GM21576 (cell line): Measurements from ENCODE around the gene ZNF286A.
"Not testable (repeated sequence)": the region's sequence is repeated elsewhere in the genome, so short reads cannot be mapped to it uniquely, and the experiment has no call there.

Experiments used
- ATAC-seq: cut with Tn5 transposase; IDR thresholded peaks from one replicate; pipeline ENCODE4 v1.9.1; 2021; ENCODE audit warnings: mild to moderate bottlenecking, moderate library complexity; ENCODE audit not compliant: unreplicated experiment

The ZNF286A gene

GRCh38 chr17:15698967-15699366 is 585 bp upstream of the ZNF286A start:
- not testable (repeated sequence) for ATAC-seq

- not testable (repeated sequence) for ATAC-seq
Measured at GRCh38 chr17:15699937-15700336, 385 bp downstream of the ZNF286A start.

DNA sequence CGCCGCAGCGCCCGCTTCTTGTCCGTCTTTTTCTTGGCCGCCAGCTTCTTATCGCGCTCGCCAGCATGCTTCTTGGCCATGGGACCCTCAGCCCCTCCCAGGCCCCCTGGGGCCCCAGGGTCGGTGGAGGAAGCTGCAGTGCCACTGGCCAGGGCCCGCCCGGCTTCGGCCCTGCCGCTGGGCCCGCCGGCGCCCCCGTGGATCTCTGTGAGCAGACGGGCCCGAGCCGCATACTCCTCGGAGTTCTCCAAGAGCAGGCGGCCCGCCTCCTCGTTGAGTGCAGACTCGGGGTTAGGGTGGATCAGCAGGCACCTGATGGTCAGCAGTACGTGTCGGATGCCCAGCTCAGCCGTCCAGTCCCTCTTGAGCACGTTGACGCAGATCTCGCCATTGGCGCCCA is 4.7 kb downstream of the ZNF286A start:
- not testable (repeated sequence) for ATAC-seq

DNA sequence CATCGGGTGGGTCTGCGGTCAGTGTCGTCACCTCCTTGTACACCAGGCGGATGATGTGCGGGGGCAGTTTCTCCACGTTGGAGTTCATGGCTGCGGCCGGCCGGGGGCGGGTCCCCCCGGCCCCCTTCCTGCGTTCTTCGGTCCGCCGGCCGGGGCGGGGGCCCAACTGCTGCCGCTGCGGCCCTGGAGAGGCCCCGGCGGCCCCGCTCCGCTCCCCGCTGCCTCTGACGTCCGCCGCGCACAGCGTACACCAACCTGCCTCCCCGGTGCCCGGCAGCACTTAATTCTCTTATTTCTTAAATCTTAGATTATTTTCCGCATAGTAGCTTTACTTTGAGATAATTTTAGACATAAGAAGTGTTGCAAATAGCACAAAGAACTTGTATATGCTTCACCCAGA is 5.3 kb downstream of the ZNF286A start:
- ATAC-seq: not testable (repeated sequence)

DNA sequence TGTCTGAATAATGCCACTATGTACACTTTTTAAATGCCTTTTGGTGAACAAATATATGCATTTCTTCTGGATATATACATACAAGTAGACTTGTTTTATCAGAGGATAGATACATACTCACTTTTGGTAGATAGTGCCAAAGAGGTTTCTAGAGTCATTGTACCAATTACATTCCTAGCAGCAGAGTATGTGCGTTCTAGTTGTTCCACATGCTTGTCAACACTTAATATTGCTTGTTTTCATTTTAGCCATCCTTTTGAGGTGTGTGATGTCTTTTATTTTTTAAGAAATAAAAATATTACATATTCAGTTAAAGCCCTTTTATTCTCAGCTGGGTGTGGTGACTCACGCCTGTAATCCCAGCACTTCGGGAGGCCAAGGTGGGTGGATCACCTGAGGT is 9.3 kb downstream of the ZNF286A start:
- ATAC-seq: not testable (repeated sequence)

GRCh38 chr17:15716601-15717563 is 17.3 kb downstream of the ZNF286A start:
- not testable (repeated sequence) for ATAC-seq

GRCh38 chr17:15730535-15730934 is 31.0 kb downstream of the ZNF286A start:
- ATAC-seq: not testable (repeated sequence)

DNA sequence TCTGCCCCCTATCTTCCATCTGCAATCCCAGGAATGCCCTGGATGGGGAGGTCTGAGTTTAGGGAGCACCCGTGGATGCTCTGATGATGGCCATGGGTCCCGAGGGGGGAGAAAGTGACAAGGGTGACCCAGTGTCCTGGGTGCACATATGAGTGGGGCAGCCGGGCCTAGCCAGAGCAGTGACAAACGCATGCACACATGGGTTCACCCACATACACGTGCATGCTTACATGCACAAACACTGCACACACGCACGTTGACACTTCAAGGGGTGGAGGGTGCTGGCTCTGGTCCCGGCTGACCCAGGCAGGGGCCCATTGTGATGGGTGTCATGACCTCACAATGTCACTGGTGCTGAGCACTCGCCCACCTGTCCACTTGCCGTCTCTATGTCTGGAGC is 32.3 kb downstream of the ZNF286A start, which contains the start of gene TBC1D26:
Gene TBC1D26 (plus strand): TSS at position 384 of the 400 bp plus-strand sequence. CDS start 3,066 bp downstream, outside the sequence.
- ATAC-seq: not testable (repeated sequence)

- ATAC-seq: not testable (repeated sequence)
Measured at GRCh38 chr17:15733174-15733789, 33.7 kb downstream of the ZNF286A start.

GRCh38 chr17:15736578-15736977 is 37.0 kb downstream of the ZNF286A start:
- ATAC-seq: not testable (repeated sequence)

DNA sequence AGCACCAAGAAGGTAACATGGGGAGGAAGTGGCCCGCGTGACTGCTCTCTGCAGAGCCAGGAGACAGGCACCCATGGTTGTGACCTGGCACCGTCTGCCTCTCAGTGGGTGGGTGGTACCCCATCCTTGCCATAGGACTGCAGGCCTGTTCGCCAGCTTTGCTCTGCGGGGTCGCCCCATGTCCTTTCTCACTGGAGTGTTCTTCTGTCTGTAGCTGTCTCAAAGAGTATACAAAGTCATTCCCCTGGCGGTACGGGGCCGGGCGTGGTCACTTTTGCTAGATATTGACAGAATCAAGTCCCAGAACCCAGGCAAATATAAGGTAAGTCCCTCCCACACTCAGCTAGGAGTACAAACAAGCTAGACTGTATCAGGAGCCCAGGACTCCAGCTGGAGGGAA is 38.5 kb downstream of the ZNF286A start:
- no peak for ATAC-seq

DNA sequence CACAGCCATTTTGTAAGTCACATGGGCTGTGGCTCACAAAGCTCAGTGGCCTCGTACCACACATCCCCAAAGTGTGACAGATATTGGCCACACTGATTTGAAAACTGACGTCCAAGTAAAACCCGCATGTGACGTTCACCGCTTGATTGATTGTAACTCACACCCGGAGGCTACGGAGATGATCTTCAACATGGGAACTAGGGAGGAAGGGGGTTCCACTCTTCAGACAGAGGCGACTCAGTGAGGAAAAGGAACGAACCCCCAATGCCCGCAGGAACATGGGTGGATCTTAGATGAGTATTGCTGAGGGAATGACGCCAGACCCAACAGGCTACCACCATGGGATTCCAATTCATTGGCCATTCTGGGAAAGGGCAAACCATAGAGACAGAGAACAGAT is 39.7 kb downstream of the ZNF286A start:
- not testable (repeated sequence) for ATAC-seq

DNA sequence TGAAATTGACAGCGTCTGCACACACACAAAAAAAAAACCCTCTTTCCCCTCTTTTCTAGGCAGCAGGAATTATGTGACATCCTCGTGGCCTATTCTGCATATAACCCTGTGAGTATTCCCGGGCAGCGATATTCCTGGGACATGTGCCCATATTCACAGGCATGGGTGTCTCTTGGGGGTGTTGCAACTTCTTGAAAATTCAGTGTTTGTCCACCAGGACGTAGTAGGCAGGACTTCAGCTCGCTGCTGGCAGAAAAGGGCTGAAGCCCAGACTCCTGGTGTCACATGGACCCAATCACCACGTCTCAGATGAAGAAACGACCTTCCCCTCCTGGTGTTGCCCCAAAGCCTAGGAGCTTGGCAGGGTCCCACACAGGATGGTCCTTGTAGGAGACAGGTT is 40.5 kb downstream of the ZNF286A start:
- not testable (repeated sequence) for ATAC-seq

- ATAC-seq: no peak
Measured at GRCh38 chr17:15740570-15741120, 41.1 kb downstream of the ZNF286A start.

DNA sequence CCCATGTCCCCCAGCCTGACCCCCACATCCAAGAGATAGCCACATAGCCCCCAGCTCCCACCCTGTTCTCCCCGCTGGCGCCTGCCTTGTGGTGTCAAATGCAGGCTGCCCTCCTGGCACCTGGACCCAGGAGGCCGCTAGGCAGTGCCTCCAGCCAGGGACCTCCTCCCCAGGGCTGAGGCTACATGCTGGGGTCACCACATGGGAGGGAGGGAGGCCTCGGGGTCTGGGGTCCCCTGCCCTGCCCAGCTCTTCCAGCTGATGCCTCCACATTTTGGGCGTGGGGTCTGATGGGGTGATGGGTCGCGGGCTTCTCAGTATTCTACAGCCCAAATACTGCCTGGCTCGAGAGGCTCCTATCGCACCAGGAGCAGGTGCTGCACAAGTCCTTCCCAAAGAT is 42.1 kb downstream of the ZNF286A start:
- ATAC-seq: no peak

DNA sequence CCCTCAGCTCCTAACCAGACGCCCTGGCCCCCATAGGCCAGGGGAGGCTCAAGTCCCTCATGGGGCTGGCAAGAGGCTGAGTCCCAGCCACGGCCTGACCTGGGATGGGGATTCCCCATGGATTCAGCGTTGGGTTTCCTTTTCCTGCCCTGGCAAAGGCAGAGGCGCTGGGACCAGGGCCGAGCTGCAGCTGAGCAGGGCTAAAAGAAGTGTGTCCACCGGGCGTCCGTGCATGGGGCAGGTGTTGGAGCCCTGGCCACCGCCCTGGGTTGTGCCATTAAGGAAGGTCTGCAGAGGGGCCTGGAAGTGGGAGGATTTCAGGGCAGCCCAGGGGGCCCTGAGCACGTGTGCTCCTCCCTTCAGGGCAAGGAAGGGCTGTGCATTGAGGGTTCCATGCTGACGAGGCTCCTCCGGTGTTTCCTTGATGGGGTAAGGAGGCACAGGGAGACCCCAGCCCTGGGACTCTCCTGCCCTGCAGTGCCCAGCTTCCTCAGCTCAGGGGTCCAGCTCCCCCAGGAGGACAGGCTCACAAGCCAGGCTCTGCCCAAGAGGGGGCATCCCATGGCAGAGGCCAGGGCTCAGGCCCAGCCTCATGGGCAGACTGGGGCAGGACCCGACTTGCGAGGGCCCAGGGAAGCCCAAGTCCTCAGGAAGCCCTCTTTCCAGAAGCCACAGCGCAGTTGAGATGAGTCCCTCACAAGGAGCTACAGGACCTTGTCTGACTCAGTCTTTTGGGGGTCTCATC is 42.7 kb downstream of the ZNF286A start:
- ATAC-seq: no peak

DNA sequence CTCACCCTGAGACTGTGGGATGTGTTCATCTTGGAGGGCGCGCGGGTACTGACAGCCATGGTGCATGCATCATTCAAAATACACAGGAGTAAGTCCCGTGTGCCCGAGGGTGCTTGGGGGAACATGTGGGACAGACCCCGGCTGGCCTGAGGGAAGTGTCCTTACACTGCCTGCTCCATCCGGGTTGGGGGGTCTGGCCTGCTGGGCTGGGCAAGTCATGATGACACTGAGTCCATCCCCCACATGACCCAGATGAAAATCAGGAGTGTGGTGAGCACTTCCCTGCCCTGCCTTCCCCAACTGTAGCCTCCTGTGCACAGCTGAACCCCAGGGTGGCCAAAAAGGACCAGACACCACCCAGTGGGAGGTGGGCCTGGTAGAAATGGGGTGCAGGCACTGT is 43.4 kb downstream of the ZNF286A start:
- ATAC-seq: no peak

- ATAC-seq: no peak
Measured at GRCh38 chr17:15744074-15744676, 44.6 kb downstream of the ZNF286A start.

- ATAC-seq: no peak
Measured at GRCh38 chr17:15744885-15745284, 45.3 kb downstream of the ZNF286A start.

- not testable (repeated sequence) for ATAC-seq
Measured at GRCh38 chr17:15749403-15749802, 49.9 kb downstream of the ZNF286A start.
